SK-N-SH (cell line): ENCODE results near the gene PDE6G.

ENCODE experiments used
- CTCF ChIP-seq: fragments of 200-600 bp; sonication (generic); IDR thresholded peaks from 2 replicates; pipeline ENCODE4 v1.6.1; 2017; ENCODE audit warnings: antibody characterized with exemption, mild to moderate bottlenecking, moderate library complexity
- EZH2phosphoT487 ChIP-seq: fragments of 200-600 bp; sonication (generic); IDR thresholded peaks from 2 replicates; pipeline ENCODE4 v1.6.1; 2017; ENCODE audit warnings: low read depth, mixed run types, mild to moderate bottlenecking, antibody characterized with exemption, moderate library complexity, borderline replicate concordance

GRCh38 chr17:81621494-81622130 is 34.7 kb downstream of the PDE6G start:
- TF ChIP-seq EZH2phosphoT487 (no peak), CTCF (no peak)
